ENCODE measurements around the gene ZHX3. TPM values are rescaled to one million over a fixed set of nuclear protein-coding genes. Genes with fewer than 3 reads are reported as not detected.

The ZHX3 gene, protein sequence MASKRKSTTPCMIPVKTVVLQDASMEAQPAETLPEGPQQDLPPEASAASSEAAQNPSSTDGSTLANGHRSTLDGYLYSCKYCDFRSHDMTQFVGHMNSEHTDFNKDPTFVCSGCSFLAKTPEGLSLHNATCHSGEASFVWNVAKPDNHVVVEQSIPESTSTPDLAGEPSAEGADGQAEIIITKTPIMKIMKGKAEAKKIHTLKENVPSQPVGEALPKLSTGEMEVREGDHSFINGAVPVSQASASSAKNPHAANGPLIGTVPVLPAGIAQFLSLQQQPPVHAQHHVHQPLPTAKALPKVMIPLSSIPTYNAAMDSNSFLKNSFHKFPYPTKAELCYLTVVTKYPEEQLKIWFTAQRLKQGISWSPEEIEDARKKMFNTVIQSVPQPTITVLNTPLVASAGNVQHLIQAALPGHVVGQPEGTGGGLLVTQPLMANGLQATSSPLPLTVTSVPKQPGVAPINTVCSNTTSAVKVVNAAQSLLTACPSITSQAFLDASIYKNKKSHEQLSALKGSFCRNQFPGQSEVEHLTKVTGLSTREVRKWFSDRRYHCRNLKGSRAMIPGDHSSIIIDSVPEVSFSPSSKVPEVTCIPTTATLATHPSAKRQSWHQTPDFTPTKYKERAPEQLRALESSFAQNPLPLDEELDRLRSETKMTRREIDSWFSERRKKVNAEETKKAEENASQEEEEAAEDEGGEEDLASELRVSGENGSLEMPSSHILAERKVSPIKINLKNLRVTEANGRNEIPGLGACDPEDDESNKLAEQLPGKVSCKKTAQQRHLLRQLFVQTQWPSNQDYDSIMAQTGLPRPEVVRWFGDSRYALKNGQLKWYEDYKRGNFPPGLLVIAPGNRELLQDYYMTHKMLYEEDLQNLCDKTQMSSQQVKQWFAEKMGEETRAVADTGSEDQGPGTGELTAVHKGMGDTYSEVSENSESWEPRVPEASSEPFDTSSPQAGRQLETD
- total RNA-seq (2016; rRNA removed; fragmentation: Illumina TruSeq; extraction: Trizol) = 11.7 and 13.0 TPM in 2 replicates
- total RNA-seq (2016; cell fraction: cytosol; rRNA removed; fragmentation: Illumina TruSeq; extraction: Trizol; ENCODE audit: low read depth) = 7.8 and 8.9 TPM in 2 replicates
- 11.9 and 13.9 TPM in 2 replicates for total RNA-seq (2016; cell fraction: insoluble cytoplasmic fraction; rRNA removed; fragmentation: Illumina TruSeq; extraction: Trizol)
- 9.7 and 11.7 TPM in 2 replicates for total RNA-seq (2016; cell fraction: membrane; rRNA removed; fragmentation: Illumina TruSeq; extraction: Trizol)
- total RNA-seq (2016; cell fraction: nucleus; rRNA removed; fragmentation: Illumina TruSeq; extraction: Trizol) = 13.8 and 17.1 TPM in 2 replicates
- 8.1 and 8.4 TPM in 2 replicates for polyA plus RNA-seq (2011; rRNA removed)
- 3.7 and 3.9 TPM in 2 replicates for polyA plus RNA-seq (2011; cell fraction: cytosol; rRNA removed)
- 9.0 and 9.8 TPM in 2 replicates for polyA plus RNA-seq (2011; cell fraction: nucleus; rRNA removed)
- polyA plus RNA-seq (2012) = 8.2 and 8.7 TPM in 2 replicates
- 8.5 and 10.7 TPM in 2 replicates for polyA plus RNA-seq (2016; cell fraction: cytosol; fragmentation: Illumina TruSeq; extraction: Trizol; ENCODE audit: low read depth)
- 11.8 and 13.5 TPM in 2 replicates for polyA plus RNA-seq (2016; cell fraction: insoluble cytoplasmic fraction; fragmentation: Illumina TruSeq; extraction: Trizol; ENCODE audit: low read depth)
- polyA plus RNA-seq (2016; cell fraction: membrane; fragmentation: Illumina TruSeq; extraction: Trizol; ENCODE audit: low read depth) = 8.4 and 11.6 TPM in 2 replicates
- 15.2 and 17.6 TPM in 2 replicates for polyA plus RNA-seq (2016; cell fraction: nucleus; fragmentation: Illumina TruSeq; extraction: Trizol; ENCODE audit: insufficient read depth, low read depth)
- polyA minus RNA-seq (2011; rRNA and poly(A)+ RNA removed; ENCODE audit: low replicate concordance) = 14.5 and 16.9 TPM in 2 replicates
- 4.8 and 7.9 TPM in 2 replicates for polyA minus RNA-seq (2011; cell fraction: cytosol; rRNA and poly(A)+ RNA removed)
- 8.8 and 10.6 TPM in 2 replicates for polyA minus RNA-seq (2011; cell fraction: nucleus; rRNA and poly(A)+ RNA removed)
- percentile 59 among the genes with signal in this experiment for Bru-seq, nascent RNA
- percentile 61 among the genes with signal in this experiment for BruChase-seq, experiment 1, labeled RNA remaining after a 6-hour chase
- BruChase-seq, experiment 2, labeled RNA remaining after a 2-hour chase = percentile 59 among the genes with signal in this experiment
- long read RNA-seq, experiment 1, partial matches to known transcripts = 1 of 3 reads
- long read RNA-seq, experiment 1, other reads (novel, unspliced or antisense) = 2 of 3 reads
- long read RNA-seq, experiment 2, full-length matches to known transcripts = 2 of 23 reads
- long read RNA-seq, experiment 2, partial matches to known transcripts = 2 of 23 reads
- long read RNA-seq, experiment 2, other reads (novel, unspliced or antisense) = 19 of 23 reads

DNA sequence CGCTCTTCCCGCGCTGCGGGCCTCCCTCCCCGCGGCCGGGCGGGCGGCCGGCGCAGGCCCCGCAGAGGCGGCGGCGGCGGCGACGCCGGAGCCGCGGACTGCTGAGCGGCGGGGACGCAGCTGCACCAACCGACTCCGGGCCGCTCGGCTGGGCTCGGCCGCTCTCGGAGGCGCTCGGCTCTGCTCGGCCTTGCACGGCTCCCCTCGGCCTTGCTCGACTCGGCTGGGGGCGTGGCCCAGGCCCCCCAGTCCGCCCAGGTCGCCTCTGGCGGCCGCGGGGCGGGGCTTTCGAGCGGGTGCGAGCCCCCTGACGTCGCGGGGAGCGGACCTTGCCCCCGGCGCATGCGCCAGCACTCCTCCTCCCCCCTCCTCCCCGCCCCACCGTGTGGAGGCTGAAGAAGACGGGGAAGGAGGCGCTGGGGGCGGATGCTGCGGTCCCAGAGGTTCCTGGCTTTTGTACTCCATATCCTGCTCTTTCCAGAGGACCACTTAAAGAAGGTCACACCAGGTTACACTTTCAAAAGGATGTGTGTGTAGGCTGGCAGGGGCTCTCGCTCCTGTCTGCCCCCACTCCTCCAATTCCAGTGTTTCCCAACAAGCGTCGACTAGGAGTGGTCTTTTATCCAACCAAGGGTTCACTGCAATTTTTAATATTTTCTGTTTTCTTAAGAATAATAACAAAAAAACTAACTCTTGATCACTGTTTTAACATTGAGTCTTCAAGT, at the start of gene ZHX3:
Gene ZHX3, minus strand, starts transcription at position 186 of the 725 bp plus-strand sequence. CDS start 112,815 bp downstream, outside the sequence.
- CTCF ChIA-PET (ENCODE audit: low intra/inter-chr PET ratio, low total read pairs) = no interaction called here
- TF ChIP-seq ZNF549 (CRISPR knock-in tag; IDR thresholded peaks at IDR 0.05) (0 out of 2 replicates have a peak, but pooled peaks have one; percentile 16), ZSCAN20 (CRISPR knock-in tag; IDR thresholded peaks at IDR 0.05; ENCODE audit: borderline replicate concordance) (peak; percentile 78; the same call in 1 of the 2 replicates)
- TF ChIP-seq, protein P1, sequence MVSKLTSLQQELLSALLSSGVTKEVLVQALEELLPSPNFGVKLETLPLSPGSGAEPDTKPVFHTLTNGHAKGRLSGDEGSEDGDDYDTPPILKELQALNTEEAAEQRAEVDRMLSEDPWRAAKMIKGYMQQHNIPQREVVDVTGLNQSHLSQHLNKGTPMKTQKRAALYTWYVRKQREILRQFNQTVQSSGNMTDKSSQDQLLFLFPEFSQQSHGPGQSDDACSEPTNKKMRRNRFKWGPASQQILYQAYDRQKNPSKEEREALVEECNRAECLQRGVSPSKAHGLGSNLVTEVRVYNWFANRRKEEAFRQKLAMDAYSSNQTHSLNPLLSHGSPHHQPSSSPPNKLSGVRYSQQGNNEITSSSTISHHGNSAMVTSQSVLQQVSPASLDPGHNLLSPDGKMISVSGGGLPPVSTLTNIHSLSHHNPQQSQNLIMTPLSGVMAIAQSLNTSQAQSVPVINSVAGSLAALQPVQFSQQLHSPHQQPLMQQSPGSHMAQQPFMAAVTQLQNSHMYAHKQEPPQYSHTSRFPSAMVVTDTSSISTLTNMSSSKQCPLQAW (CRISPR knock-in tag; IDR thresholded peaks at IDR 0.05) = peak; percentile 64; the same call in 1 of the 2 replicates
- TF ChIP-seq, protein P2, sequence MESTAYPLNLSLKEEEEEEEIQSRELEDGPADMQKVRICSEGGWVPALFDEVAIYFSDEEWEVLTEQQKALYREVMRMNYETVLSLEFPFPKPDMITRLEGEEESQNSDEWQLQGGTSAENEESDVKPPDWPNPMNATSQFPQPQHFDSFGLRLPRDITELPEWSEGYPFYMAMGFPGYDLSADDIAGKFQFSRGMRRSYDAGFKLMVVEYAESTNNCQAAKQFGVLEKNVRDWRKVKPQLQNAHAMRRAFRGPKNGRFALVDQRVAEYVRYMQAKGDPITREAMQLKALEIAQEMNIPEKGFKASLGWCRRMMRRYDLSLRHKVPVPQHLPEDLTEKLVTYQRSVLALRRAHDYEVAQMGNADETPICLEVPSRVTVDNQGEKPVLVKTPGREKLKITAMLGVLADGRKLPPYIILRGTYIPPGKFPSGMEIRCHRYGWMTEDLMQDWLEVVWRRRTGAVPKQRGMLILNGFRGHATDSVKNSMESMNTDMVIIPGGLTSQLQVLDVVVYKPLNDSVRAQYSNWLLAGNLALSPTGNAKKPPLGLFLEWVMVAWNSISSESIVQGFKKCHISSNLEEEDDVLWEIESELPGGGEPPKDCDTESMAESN (CRISPR knock-in tag; conservative IDR thresholded peaks at IDR 0.05) = peak; percentile 30; the same call in 1 of the 2 replicates

More for the DNA sequence above, at the start of gene ZHX3:
- BruUV-seq (replicated peaks) = no TSS peak
- Histone ChIP-seq H3K4me3 (replicated peaks in 1 of 3; ENCODE audit: insufficient read depth in 1 of 3, low read depth in 2 of 3, low read length in 3 of 3) (peak within 1 kb of the TSS; percentile 75 to 95 (median 91)), H3K4me1 (ENCODE audit: insufficient read depth, low read length) (peaks cover 47% of the 10 kb centered on the region), H3K27ac (ENCODE audit: extremely low read length, insufficient read depth, low read length) (peak within 1 kb of the TSS; percentile 68), H4K20me1 (ENCODE audit: insufficient read depth, low read length) (no peaks in the 10 kb centered on the region), H3K9me3 (ENCODE audit: low read length) (no peaks in the 10 kb centered on the region), H3K27me3 (ENCODE audit: control insufficient read depth in 1 of 2, insufficient read depth in 2 of 2, low read length in 2 of 2) (peaks cover 0 to 3% of the 10 kb centered on the region in 2 experiments; a peak in 1 of 5 replicates), H3K4me2 (ENCODE audit: low read depth, low read length) (peak within 1 kb of the TSS; percentile 100), H3K36me3 (replicated peaks in 1 of 2; ENCODE audit: control insufficient read depth in 1 of 2, insufficient read depth in 2 of 2, low read length in 2 of 2) (no peaks in the 10 kb centered on the region), H3K9ac (ENCODE audit: insufficient read depth, low read depth, low read length) (peak within 1 kb of the TSS; percentile 77), H2AFZ (ENCODE audit: low read length) (peak within 1 kb of the TSS; percentile 58), H3K79me2 (ENCODE audit: insufficient read depth, low read length) (peaks cover 15% of the 10 kb centered on the region)
- POLR2A ChIA-PET = interaction anchor here (1.3 to 2.6 kb wide), 5 partner anchors 9 to 301 kb away, joined by 3 to 16 read pairs (median 4); partner anchors contain the start of genes CHD6 and LPIN3
- FAIRE-seq (peak; percentile 40), ATAC-seq (peak; percentile 96), DNase-seq (ENCODE audit: low spot score) (peak; percentile 96)
- in situ Hi-C loops (cut with HindIII; ENCODE audit: extremely low pct_ligation_motif_present, low pct_unique_long_range_greater_than_20kb) = no loop called here
- intact Hi-C loops (cut with micrococcal nuclease; ENCODE audit: unreplicated experiment) = loop anchor here (5.0 kb wide), 1 partner anchor 85 kb away; no protein-coding TSS in a partner anchor
- 1% methylated on average over 32 of the region's 64 CpGs for WGBS (ENCODE audit: low lambda C conversion rate)
